H1 (cell line): ENCODE results near the gene KIAA0513. TPM values are rescaled to one million over a fixed set of nuclear protein-coding genes. Genes with fewer than 3 reads are reported as not detected.

Experiments used
- CHD7 ChIP-seq: fragments of 300-600 bp; sonication (generic); IDR thresholded peaks from 2 replicates; pipeline ENCODE4 v1.7.1; 2012; ENCODE audit warnings: low read length, moderate library complexity, mild to moderate bottlenecking, inconsistent platforms; ENCODE audit not compliant: insufficient replicate concordance
- polyA plus RNA-seq, 7 experiments: library from polyadenylated mRNA; depleted of rRNA in 3 of 7; stranded (reverse) in 5 of 7; unstranded in 2 of 7; fragments of >200 nt in 5 of 7; fragments of 200-250 nt in 2 of 7; gene quantifications; 1 replicate in 5 of 7; 2 replicates in 1 of 7; 4 replicates in 1 of 7; pipeline versions ENCODE4 v1.2.1 to v1.2.3, GENCODE V29; 2011 to 2013; ENCODE audit warnings: missing spikeins in 2 of 7, mixed read lengths in 2 of 7
- total RNA-seq: library from RNA; stranded (reverse); fragmentation: NEBNext Ultra II Directional; extraction: Animal tissue kit (Norgen Biotek cat#: 25700); gene quantifications from 2 replicates; pipeline ENCODE4 v1.2.1, GENCODE V29; 2021

The KIAA0513 gene
- total and polyA plus RNA-seq, 2 of the 8 experiments (the other 6 are each of a cell fraction or from before 2014, with no cell fraction given), result 2.1 to 6.1 TPM

- TF ChIP-seq CHD7, result no peak
Measured at GRCh38 chr16:85018529-85019236, 8.9 kb upstream of the KIAA0513 start (continued).
